Measurements from ENCODE around the gene TRPM2.

Gene TRPM2

GRCh38 chr21:44418108-44418875, 64.9 kb downstream of the TRPM2 start:
- no peak for DNase-seq

GRCh38 chr21:44418876-44419230, 65.4 kb downstream of the TRPM2 start:
- DNase-seq = no peak

GRCh38 chr21:44419679-44420078, 66.3 kb downstream of the TRPM2 start:
- DNase-seq = no peak

- no peak for DNase-seq
Measured at GRCh38 chr21:44420416-44421205, 67.2 kb downstream of the TRPM2 start.

- no peak for DNase-seq
Measured at GRCh38 chr21:44421901-44422840, 68.8 kb downstream of the TRPM2 start.

- no peak for DNase-seq
Measured at GRCh38 chr21:44423312-44423821, 69.9 kb downstream of the TRPM2 start.

- DNase-seq = no peak
Measured at GRCh38 chr21:44423941-44424607, 70.7 kb downstream of the TRPM2 start.

GRCh38 chr21:44424608-44425306, 71.3 kb downstream of the TRPM2 start:
- no peak for DNase-seq

GRCh38 chr21:44425307-44425894, 72.0 kb downstream of the TRPM2 start:
- no peak for DNase-seq

- no peak for DNase-seq
Measured at GRCh38 chr21:44425895-44426662, 72.7 kb downstream of the TRPM2 start.

- no peak for DNase-seq
Measured at GRCh38 chr21:44426663-44427191, 73.3 kb downstream of the TRPM2 start.

GRCh38 chr21:44427241-44428120, 74.1 kb downstream of the TRPM2 start:
- DNase-seq = no peak

GRCh38 chr21:44428281-44428960, 75.0 kb downstream of the TRPM2 start:
- DNase-seq = peak; percentile 30

- DNase-seq = no peak
Measured at GRCh38 chr21:44429894-44430293, 76.5 kb downstream of the TRPM2 start.

- DNase-seq = no peak
Measured at GRCh38 chr21:44431300-44431699, 77.9 kb downstream of the TRPM2 start.

GRCh38 chr21:44432841-44433790, 79.7 kb downstream of the TRPM2 start:
- DNase-seq = no peak
